ENCODE measurements around the gene TMEM178B. TPM values are rescaled to one million over a fixed set of nuclear protein-coding genes. Genes with fewer than 3 reads are reported as not detected.
"Not testable (repeated sequence)": the region's sequence is repeated elsewhere in the genome, so short reads cannot be mapped to it uniquely, and the experiment has no call there.

The TMEM178B gene
- total RNA-seq, 2 experiments from 2014 or later: 0.06 to 0.21 TPM

GRCh38 chr7:141147482-141147881 is 73.6 kb downstream of the TMEM178B start:
- Mint-ChIP-seq H3K4me1 (no peaks in the 10 kb centered on the region), H3K27ac (no peak overlapping the region), H3K27me3 (no peaks in the 10 kb centered on the region), H3K4me3 (no peak overlapping the region), H3K9me3 (peaks cover 5% of the 10 kb centered on the region), H3K36me3 (no peaks in the 10 kb centered on the region)
- no peak for DNase-seq

- DNase-seq: no peak
- no peak overlapping the region for H3K4me3 Mint-ChIP-seq
- no peaks in the 10 kb centered on the region for H3K4me1 Mint-ChIP-seq
- no peak overlapping the region for H3K27ac Mint-ChIP-seq
- H3K9me3 Mint-ChIP-seq: no peaks in the 10 kb centered on the region
- H3K27me3 Mint-ChIP-seq: no peaks in the 10 kb centered on the region
- no peaks in the 10 kb centered on the region for H3K36me3 Mint-ChIP-seq
Observed at GRCh38 chr7:141150465-141150864, 76.6 kb downstream of the TMEM178B start.

GRCh38 chr7:141151746-141152145 is 77.9 kb downstream of the TMEM178B start:
- H3K27ac Mint-ChIP-seq: no peak overlapping the region
- no peak for DNase-seq
- no peaks in the 10 kb centered on the region for H3K36me3 Mint-ChIP-seq
- H3K27me3 Mint-ChIP-seq: no peaks in the 10 kb centered on the region
- no peaks in the 10 kb centered on the region for H3K9me3 Mint-ChIP-seq
- no peaks in the 10 kb centered on the region for H3K4me1 Mint-ChIP-seq
- H3K4me3 Mint-ChIP-seq: no peak overlapping the region

GRCh38 chr7:141153231-141153630 is 79.4 kb downstream of the TMEM178B start:
- H3K9me3 Mint-ChIP-seq: no peaks in the 10 kb centered on the region
- no peaks in the 10 kb centered on the region for H3K4me1 Mint-ChIP-seq
- no peaks in the 10 kb centered on the region for H3K27me3 Mint-ChIP-seq
- H3K4me3 Mint-ChIP-seq: no peak overlapping the region
- DNase-seq: no peak
- H3K27ac Mint-ChIP-seq: no peak overlapping the region
- no peaks in the 10 kb centered on the region for H3K36me3 Mint-ChIP-seq

GRCh38 chr7:141154131-141154732 is 80.4 kb downstream of the TMEM178B start:
- Mint-ChIP-seq H3K36me3 (no peaks in the 10 kb centered on the region), H3K27me3 (no peaks in the 10 kb centered on the region), H3K4me3 (no peak overlapping the region), H3K27ac (no peak overlapping the region), H3K9me3 (no peaks in the 10 kb centered on the region), H3K4me1 (no peaks in the 10 kb centered on the region)
- no peak for DNase-seq

- Mint-ChIP-seq H3K4me1 (no peaks in the 10 kb centered on the region), H3K4me3 (no peak overlapping the region), H3K27ac (no peak overlapping the region), H3K27me3 (no peaks in the 10 kb centered on the region), H3K9me3 (no peaks in the 10 kb centered on the region), H3K36me3 (no peaks in the 10 kb centered on the region)
- no peak for DNase-seq
Observed at GRCh38 chr7:141156407-141156806, 82.5 kb downstream of the TMEM178B start.

- no peak overlapping the region for H3K27ac Mint-ChIP-seq
- H3K9me3 Mint-ChIP-seq: no peaks in the 10 kb centered on the region
- H3K4me1 Mint-ChIP-seq: no peaks in the 10 kb centered on the region
- no peaks in the 10 kb centered on the region for H3K36me3 Mint-ChIP-seq
- no peak overlapping the region for H3K4me3 Mint-ChIP-seq
- DNase-seq: no peak
- no peaks in the 10 kb centered on the region for H3K27me3 Mint-ChIP-seq
Observed at GRCh38 chr7:141157138-141157765, 83.4 kb downstream of the TMEM178B start.

- no peak overlapping the region for H3K4me3 Mint-ChIP-seq
- H3K27ac Mint-ChIP-seq: no peak overlapping the region
- H3K4me1 Mint-ChIP-seq: no peaks in the 10 kb centered on the region
- H3K9me3 Mint-ChIP-seq: peaks cover 5% of the 10 kb centered on the region
- H3K36me3 Mint-ChIP-seq: no peaks in the 10 kb centered on the region
- H3K27me3 Mint-ChIP-seq: no peaks in the 10 kb centered on the region
- DNase-seq: no peak
Observed at GRCh38 chr7:141158561-141158960, 84.7 kb downstream of the TMEM178B start.

GRCh38 chr7:141160246-141160860 is 86.5 kb downstream of the TMEM178B start:
- no peak for DNase-seq
- Mint-ChIP-seq H3K9me3 (peaks cover 5% of the 10 kb centered on the region), H3K27me3 (no peaks in the 10 kb centered on the region), H3K36me3 (no peaks in the 10 kb centered on the region), H3K4me1 (no peaks in the 10 kb centered on the region), H3K27ac (no peak overlapping the region), H3K4me3 (no peak overlapping the region)

GRCh38 chr7:141161550-141162535 is 88.0 kb downstream of the TMEM178B start:
- no peak overlapping the region for H3K4me3 Mint-ChIP-seq
- no peaks in the 10 kb centered on the region for H3K4me1 Mint-ChIP-seq
- no peaks in the 10 kb centered on the region for H3K27me3 Mint-ChIP-seq
- peaks cover 5% of the 10 kb centered on the region for H3K9me3 Mint-ChIP-seq
- H3K27ac Mint-ChIP-seq: no peak overlapping the region
- no peaks in the 10 kb centered on the region for H3K36me3 Mint-ChIP-seq
- no peak for DNase-seq

GRCh38 chr7:141165521-141165920 is 91.7 kb downstream of the TMEM178B start:
- Mint-ChIP-seq H3K9me3 (peaks cover 5% of the 10 kb centered on the region), H3K36me3 (no peaks in the 10 kb centered on the region), H3K27ac (no peak overlapping the region), H3K4me3 (no peak overlapping the region), H3K4me1 (no peaks in the 10 kb centered on the region), H3K27me3 (peaks cover 13% of the 10 kb centered on the region)
- DNase-seq: no peak

GRCh38 chr7:141166926-141167325 is 93.1 kb downstream of the TMEM178B start:
- peaks cover 5% of the 10 kb centered on the region for H3K9me3 Mint-ChIP-seq
- DNase-seq: no peak
- no peak overlapping the region for H3K4me3 Mint-ChIP-seq
- H3K27me3 Mint-ChIP-seq: peaks cover 15% of the 10 kb centered on the region
- no peaks in the 10 kb centered on the region for H3K36me3 Mint-ChIP-seq
- no peaks in the 10 kb centered on the region for H3K4me1 Mint-ChIP-seq
- no peak overlapping the region for H3K27ac Mint-ChIP-seq

GRCh38 chr7:141167381-141167964 is 93.6 kb downstream of the TMEM178B start:
- H3K27me3 Mint-ChIP-seq: peaks cover 15% of the 10 kb centered on the region
- H3K36me3 Mint-ChIP-seq: no peaks in the 10 kb centered on the region
- DNase-seq: no peak
- peaks cover 5% of the 10 kb centered on the region for H3K9me3 Mint-ChIP-seq
- H3K4me1 Mint-ChIP-seq: no peaks in the 10 kb centered on the region
- H3K27ac Mint-ChIP-seq: no peak overlapping the region
- H3K4me3 Mint-ChIP-seq: no peak overlapping the region

- H3K9me3 Mint-ChIP-seq, H3K36me3 Mint-ChIP-seq, H3K4me1 Mint-ChIP-seq, H3K4me3 Mint-ChIP-seq, DNase-seq, H3K27ac Mint-ChIP-seq: not testable (repeated sequence)
- peaks cover 16% of the 10 kb centered on the region for H3K27me3 Mint-ChIP-seq
Observed at GRCh38 chr7:141169157-141169556, 95.3 kb downstream of the TMEM178B start.

GRCh38 chr7:141175728-141176127 is 101.9 kb downstream of the TMEM178B start:
- not testable (repeated sequence) for H3K36me3 Mint-ChIP-seq, H3K27ac Mint-ChIP-seq, H3K4me3 Mint-ChIP-seq, DNase-seq, H3K9me3 Mint-ChIP-seq, H3K4me1 Mint-ChIP-seq
- peaks cover 16% of the 10 kb centered on the region for H3K27me3 Mint-ChIP-seq
